Measurements from ENCODE around the gene SSTR3. TPM values are rescaled to one million over a fixed set of nuclear protein-coding genes. Genes with fewer than 3 reads are reported as not detected.

The SSTR3 gene
- total and polyA plus RNA-seq, 9 donors: 1.6 to 9.2 (median 4.9) TPM

DNA sequence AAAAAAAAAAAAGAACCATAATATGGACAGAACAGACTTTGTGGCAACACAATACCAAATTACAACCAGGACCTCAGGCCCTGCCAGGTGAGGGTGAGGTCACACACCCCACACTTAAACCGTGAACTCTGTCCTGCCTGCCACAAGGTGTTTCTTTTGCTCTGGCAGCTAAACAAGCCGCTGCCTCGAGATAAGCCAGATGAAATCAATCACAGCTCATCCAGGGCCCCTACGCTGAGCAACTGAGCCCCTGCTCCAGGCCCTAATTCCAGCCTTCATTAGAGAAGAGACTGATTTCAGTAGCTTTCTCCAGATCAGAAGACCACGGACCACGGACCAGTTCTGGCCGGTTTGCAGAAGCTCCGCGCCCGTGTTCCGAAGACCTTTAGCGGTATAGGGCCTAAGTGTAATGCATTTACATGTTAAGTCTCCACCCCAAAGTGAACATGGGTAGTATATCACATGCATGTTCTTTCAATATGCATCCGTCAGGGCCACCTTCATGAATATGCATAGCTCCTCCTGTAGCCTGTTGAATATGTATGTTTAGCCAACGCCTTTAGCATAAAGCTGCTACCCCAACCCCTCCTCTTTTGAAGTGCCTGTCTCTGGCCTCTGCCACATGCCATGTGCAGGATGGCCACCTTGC is 46.6 kb upstream of the SSTR3 start:
- Histone ChIP-seq H3K4me1 (ENCODE audit: insufficient read depth) (no peaks in the 10 kb centered on the region), H3K9me3 (peaks cover 0 to 5% of the 10 kb centered on the region in 2 donors), H3K4me3 (no peak overlapping the region), H3K27ac (no peak overlapping the region), H3K36me3 (no peaks in the 10 kb centered on the region), H3K27me3 (no peaks in the 10 kb centered on the region)
- DNase-seq: no peak
- WGBS, 3 donors: 68 to 75% (median 69%) methylated on average over 14 of the region's 14 CpGs
- no peak for TF ChIP-seq EP300 (IDR thresholded peaks at IDR 0.05)
- no peak for TF ChIP-seq POLR2A (IDR thresholded peaks at IDR 0.05)
- TF ChIP-seq, protein P1, sequence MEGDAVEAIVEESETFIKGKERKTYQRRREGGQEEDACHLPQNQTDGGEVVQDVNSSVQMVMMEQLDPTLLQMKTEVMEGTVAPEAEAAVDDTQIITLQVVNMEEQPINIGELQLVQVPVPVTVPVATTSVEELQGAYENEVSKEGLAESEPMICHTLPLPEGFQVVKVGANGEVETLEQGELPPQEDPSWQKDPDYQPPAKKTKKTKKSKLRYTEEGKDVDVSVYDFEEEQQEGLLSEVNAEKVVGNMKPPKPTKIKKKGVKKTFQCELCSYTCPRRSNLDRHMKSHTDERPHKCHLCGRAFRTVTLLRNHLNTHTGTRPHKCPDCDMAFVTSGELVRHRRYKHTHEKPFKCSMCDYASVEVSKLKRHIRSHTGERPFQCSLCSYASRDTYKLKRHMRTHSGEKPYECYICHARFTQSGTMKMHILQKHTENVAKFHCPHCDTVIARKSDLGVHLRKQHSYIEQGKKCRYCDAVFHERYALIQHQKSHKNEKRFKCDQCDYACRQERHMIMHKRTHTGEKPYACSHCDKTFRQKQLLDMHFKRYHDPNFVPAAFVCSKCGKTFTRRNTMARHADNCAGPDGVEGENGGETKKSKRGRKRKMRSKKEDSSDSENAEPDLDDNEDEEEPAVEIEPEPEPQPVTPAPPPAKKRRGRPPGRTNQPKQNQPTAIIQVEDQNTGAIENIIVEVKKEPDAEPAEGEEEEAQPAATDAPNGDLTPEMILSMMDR (IDR thresholded peaks at IDR 0.05): no peak
- intact Hi-C loops (cut with DNase I): loop anchor here in 1 of 4 donors (10.0 kb wide), 1 partner anchor 94 kb away; no protein-coding TSS in a partner anchor

DNA sequence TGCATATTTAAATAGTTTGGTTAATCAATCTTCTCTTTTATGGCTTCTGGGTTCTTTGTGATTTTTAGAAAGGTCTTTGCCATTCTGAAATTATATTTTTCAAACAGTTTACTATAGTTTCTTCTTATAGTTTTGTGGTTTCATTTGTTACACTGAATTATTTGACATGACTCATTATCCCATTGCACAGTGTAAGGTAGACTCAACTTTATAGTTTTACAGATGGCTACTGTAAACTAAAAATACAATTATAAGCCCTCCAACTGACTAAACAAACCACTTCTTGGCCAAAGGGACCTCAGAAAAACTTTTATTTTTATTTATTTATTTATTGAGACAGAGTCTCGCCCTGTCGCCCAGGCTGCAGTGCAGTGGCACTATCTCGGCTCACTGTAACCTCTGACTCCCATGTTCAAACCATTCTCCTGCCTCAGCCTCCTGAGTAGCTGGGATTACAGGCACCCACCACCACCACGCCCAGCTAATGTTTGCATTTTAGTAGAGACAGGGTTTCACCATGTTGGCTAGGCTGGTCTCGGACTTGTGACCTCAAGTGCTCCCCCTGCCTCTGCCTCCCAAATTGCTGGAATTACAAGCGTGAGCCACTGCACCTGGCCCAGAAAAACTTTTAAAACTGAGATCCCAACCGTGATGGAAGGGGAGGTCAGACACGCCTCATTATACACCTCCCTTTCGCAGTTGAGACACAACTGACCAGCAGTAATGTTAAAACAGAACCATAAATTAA is 45.9 kb upstream of the SSTR3 start:
- WGBS, 3 donors: 79 to 81% (median 79%) methylated on average over 9 of the region's 9 CpGs
- DNase-seq: no peak
- H3K9me3 ChIP-seq: no peaks in the 10 kb centered on the region

DNA sequence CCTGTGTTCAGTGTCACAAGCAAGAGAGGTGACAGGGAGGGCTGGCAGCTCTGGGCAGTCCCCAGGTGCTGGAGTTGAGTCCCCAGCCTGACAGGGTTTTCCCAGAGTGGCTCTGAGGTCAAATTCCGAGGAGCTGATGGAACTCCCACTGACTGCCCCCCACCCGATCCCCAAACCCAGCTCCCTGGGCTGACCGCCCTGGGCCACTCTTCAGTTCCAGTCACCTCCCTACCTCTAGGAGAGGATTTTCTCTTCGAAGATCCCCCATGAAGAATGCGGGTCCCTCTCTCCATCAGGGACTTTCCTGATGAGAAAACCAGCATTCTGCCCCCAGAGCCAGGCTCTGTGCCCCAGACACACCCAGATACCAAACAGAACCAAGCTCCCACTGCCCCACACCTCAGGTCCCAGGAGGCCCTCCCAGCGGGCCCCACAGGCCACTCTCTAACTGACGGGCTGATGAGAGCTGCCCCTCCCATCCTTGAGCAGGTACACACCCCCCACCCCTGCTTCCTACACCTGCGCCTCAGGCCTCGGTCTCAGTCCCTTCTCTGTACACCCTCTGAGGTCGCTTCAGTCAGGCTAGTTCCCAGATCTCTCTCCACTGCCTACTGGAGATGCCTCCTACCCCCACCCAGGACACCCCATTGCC is 43.9 kb upstream of the SSTR3 start:
- WGBS, 3 donors: 67 to 74% (median 69%) methylated on average over 10 of the region's 10 CpGs
- TF ChIP-seq, protein P1 (IDR thresholded peaks at IDR 0.05): no peak
- TF ChIP-seq POLR2A (IDR thresholded peaks at IDR 0.05) (no peak), EP300 (IDR thresholded peaks at IDR 0.05) (no peak)
- Histone ChIP-seq H3K9me3 (no peaks in the 10 kb centered on the region), H3K36me3 (no peaks in the 10 kb centered on the region), H3K27me3 (no peaks in the 10 kb centered on the region), H3K27ac (no peak overlapping the region), H3K4me1 (ENCODE audit: insufficient read depth) (no peaks in the 10 kb centered on the region), H3K4me3 (no peak overlapping the region)
- intact Hi-C loops (cut with DNase I): loop anchor here in 1 of 4 donors (10.0 kb wide), 1 partner anchor 91 kb away; no protein-coding TSS in a partner anchor
- DNase-seq: no peak

More for the DNA sequence above, 45.9 kb upstream of the SSTR3 start:
- Histone ChIP-seq H3K4me1 (ENCODE audit: insufficient read depth) (no peaks in the 10 kb centered on the region), H3K27me3 (no peaks in the 10 kb centered on the region), H3K27ac (no peak overlapping the region), H3K36me3 (no peaks in the 10 kb centered on the region), H3K4me3 (no peak overlapping the region)
- TF ChIP-seq, protein P1 (IDR thresholded peaks at IDR 0.05): no peak
- TF ChIP-seq EP300 (IDR thresholded peaks at IDR 0.05) (no peak), POLR2A (IDR thresholded peaks at IDR 0.05) (no peak)
- intact Hi-C loops (cut with DNase I): loop anchor here in 1 of 4 donors (10.0 kb wide), 1 partner anchor 93 kb away; no protein-coding TSS in a partner anchor

DNA sequence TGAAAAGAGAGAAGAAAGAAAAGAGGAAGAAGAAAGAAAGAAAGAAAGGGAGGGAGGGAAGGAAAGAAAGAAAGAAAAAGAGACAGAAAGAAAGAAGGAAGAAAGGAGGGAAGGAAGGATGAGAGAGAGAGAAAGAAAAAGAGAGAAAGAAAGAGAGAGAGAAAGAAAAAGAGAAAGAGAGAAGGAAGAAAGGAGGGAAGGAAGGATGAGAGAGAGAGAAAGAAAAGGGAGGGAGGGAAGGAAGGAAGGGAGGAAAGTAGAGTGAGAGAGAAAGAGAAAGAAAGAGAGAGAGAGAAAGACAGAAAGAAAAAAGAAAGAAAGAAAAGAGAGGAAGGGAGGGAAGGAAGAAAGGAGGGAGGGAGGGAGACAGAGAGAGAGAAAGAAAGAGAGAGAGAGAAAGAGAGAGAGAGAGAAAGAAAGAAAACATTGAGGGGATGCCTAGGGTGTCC is 43.3 kb upstream of the SSTR3 start:
- Histone ChIP-seq H3K36me3 (no peaks in the 10 kb centered on the region), H3K27me3 (no peaks in the 10 kb centered on the region), H3K4me3 (no peak overlapping the region), H3K27ac (no peak overlapping the region), H3K9me3 (no peaks in the 10 kb centered on the region), H3K4me1 (ENCODE audit: insufficient read depth) (no peaks in the 10 kb centered on the region)
- TF ChIP-seq EP300 (IDR thresholded peaks at IDR 0.05) (no peak), POLR2A (IDR thresholded peaks at IDR 0.05) (no peak)
- TF ChIP-seq, protein P1 (IDR thresholded peaks at IDR 0.05): no peak
- DNase-seq: no peak
- intact Hi-C loops (cut with DNase I): loop anchor here in 1 of 4 donors (10.0 kb wide), 1 partner anchor 91 kb away; no protein-coding TSS in a partner anchor

Data from ovary (tissue), 9 donors.